ENCODE measurements around the gene PORCN.

- TF ChIP-seq CTCF (conservative IDR thresholded peaks at IDR 0.05; ENCODE audit: low read depth, low read length): no peak
- TF ChIP-seq EZH2 (IDR thresholded peaks at IDR 0.05; ENCODE audit: borderline replicate concordance, low read depth, low read length, poor library complexity, severe bottlenecking): no peak
These were observed 31.9 kb upstream of the PORCN start for GRCh38 chrX:48476919-48477318.

All from A673 (cell line).